Dedifferentiated amniotic fluid mesenchymal stem cell (primary cell): ENCODE measurements around the gene PPP1R9B.
A peak's percentile ranks its signal among the peaks of the same experiment; 100 is the strongest.

ENCODE experiments used
- DNase-seq: peaks from one replicate; pipeline ENCODE4 v3.0.0-alpha.2; 2016; ENCODE audit errors: extremely low spot score

Gene PPP1R9B

DNA sequence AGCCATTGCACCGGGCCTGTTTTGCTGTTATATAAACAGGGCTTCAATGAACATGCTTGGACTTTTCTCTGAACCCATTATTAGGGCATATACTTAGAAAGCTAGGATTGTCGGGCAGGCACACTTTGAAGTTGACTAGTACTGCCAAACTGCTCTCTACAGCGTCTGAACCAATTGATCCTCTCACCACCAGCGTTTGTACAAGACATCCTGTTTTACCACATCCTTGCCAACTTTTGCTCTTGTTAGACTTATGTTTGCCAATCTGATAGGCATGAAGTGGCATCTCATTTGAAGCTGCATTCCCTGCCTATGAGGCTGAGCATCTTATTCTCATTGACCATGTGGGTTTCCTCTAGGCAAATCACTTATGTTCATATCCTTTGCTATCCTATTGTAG, 7.4 kb upstream of the PPP1R9B start:
- DNase-seq: no peak

DNA sequence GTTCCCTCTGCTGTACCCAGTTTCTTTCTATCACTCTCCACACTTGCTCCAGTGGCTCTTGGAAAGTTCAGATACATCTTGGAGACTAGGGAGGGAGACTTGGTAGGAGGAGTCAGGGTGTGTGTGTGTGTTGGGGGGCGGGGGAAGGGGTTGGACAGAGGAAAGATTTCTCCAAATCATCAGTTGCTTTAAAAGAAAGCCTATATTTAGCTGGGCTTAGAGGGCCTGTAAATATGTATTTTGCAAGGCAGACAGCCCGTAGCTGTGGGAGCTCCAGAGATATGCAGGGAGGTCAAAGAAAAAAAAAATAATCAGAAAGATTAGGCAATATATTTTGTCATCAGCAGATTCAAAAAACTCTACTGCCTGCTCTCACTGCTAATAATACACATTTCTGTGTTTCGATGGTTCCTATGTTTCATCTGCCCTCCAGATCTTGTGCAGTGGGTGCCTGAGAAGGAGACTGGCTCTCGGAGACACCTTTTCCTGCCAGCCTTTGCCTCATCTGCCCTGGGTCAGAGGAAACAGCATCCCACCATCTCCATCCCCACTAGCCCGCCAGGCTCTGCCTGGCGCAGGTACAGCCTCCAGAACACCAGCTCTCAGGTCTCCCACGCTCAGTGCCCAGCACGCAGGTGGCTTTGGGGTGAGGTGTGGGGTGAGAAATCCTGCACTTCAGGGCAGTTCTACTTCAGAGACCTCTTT, 4.8 kb upstream of the PPP1R9B start:
- no peak for DNase-seq

DNA sequence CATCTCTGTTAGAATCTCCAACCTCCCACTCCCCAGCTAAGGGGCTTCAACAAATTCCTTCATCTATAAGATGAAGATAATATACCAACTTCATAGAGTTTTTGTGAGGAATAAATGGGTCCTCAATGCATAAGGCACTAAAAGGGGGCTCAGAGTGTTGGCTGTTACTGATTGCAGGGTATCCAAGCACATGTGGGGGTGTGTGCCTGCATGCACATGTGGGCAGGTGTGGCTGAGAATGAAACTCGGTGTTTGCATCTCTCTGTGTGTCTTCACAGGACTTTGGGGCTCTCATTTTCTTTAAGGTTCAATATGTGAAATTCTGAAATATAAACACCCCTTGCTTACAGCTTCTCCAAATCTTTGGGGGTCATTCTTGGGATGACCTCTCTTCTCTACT, 4.1 kb upstream of the PPP1R9B start:
- DNase-seq: no peak

DNA sequence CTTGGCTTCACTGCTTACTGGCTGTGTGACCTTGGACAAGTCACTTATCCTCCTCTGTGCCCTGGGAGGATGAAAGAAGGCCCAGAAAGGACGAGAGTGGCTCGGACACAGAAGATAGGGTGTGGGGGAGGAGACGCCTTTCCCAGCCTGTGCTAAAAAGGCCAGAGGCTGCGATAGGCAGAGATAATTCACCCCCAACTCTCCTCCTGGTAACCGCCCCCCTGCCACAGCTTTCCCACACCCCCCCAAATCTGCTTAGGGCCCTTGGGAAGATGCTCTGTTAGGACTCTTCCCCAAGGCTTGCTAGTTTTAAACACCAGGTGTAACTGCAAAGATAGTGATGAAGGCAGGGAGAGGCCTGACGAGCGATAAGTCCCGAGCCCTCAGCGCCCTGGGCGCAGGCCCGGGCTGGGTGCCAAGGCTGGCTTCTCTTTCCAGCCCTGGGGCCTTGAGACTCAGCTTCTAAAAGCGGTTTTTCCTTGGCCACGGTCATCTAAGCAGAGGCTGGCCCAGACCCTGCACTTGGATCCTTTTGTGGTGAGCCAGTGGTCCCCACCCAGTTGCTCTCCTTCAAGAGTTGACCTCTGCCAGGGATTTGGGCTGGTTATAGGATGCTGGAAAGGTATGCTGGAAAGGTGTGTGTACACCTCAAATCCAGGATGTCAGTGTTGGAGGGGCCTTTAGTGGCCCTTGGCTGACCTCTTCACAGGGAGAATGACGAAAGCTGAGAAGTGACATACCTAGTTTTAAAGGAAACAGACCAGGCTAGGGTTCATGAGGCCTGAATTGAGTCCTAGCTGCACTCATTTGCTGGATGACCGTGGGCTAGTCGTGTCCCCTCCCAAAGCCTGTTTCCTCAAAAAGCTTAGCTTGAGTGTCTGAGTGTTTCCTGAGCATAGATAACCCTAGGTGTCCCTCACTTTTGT, 3.4 kb upstream of the PPP1R9B start:
- DNase-seq: no peak

DNA sequence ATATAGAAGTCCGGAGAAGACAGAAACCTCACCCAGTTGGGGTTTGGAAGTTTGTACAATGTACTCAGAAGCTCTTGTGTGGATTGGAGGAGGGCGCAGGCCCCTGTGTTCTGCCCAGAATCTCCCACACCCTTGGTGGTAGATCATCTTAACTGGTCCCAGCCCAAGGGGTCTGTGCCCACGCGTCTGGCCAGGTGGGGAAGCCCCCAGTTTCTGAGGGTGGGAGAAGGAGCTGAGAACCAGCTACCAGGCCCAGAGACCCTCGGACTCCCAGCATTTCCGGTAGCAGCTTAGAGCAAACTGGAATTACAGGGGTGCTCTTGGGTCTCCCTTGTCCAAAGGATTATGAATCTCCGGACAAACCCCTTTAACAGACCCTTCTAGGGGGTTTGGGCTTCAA, 2.3 kb upstream of the PPP1R9B start:
- no peak for DNase-seq

DNA sequence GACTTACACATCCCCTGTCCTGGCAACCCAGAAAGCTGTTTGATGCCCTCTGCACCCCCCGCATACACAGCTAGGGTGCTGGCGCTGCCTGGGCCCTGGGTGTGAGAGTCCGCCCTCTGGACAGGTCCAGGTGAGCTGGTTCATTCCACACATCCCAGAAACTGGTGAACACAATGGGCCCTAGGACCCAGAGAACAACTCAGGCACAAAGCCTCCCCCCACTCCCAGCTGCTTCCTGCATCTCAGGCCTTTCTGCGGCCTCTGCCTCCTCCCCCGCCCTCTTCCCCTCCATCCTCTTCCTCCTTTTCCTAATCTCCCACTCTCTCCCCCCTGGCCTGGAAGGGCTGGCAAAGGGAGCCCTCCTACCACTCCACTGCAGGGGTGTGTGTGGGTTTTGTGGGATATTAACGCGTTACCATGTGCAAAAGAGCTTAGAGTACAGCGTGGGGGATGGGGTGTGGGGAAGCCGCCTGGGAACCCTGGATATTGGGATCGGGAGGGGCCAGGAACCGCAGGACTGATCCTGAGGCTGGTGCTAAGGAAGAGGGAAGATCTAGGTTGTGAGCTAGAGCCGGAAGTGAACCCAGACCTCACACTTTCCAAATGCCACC, 1.6 kb upstream of the PPP1R9B start:
- peak; percentile 78 for DNase-seq

DNA sequence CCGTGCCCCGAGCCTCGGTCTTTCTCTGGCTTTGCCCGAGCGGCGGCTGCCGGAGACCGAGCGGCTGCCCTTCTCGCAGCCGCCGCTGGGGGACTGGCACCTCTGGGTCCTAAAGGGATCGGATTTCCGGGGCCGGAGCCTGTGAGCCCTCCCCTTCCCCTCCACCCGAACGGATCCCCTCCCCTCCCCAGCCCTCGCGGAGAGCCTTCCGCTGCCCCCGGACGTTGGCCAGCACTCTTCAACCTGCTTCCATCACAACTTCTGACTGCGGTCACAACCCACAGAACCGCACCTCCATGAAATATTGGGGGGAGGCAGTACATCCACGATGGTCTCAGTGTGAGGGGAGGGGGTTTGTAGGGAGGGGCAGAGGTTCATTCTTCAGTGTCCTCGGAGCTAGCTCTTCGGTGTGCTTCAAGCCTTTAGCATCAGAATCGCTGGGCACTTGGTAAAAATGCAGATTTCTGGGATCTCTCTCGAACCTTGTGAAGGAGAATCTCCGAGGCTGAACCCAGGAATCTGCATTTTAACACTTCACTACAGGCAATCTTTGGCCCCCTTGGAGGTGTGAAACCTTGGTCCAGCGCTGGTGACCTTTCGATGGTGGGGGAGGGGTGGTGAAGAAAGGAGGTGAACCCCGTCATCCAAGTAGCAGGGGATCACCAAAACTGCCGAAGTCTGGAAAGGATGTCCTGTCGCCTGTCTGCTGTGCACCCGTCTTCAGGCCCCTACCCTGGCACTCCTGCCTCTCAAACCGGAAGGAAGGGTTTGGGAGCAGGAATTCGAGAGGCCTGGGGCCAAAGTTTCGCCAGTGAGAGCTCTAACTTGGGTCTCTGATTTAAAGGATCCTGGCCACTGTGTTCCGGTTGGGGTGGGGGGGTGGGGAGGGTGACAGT, 812 bp upstream of the PPP1R9B start:
- DNase-seq: peak; percentile 86

- no peak for DNase-seq
Observed at GRCh38 chr17:50149417-50150353, 792 bp downstream of the PPP1R9B start.

GRCh38 chr17:50149091-50149416, 1.4 kb downstream of the PPP1R9B start:
- no peak for DNase-seq

- DNase-seq: no peak
Observed at GRCh38 chr17:50148226-50149090, 2.0 kb downstream of the PPP1R9B start.

DNA sequence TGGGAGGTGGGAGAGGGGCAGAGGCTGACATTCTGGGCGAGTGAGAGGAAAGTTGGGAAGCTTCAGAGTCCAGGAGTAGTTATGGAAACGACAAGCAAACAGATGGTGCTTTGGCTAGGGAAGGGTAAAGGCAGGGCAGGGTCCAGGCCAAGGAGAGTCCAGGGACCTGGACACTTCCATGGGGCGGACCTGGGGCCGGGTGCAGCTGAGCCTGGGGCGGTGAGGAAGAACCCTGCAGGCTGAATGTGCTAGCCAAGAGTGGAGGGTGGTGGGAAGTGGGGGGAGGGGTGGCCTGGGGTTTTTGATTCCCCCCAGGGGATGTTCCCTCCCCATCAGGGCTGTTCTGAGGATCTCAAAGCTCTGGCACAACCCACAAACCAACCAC, 2.6 kb downstream of the PPP1R9B start:
- no peak for DNase-seq

DNA sequence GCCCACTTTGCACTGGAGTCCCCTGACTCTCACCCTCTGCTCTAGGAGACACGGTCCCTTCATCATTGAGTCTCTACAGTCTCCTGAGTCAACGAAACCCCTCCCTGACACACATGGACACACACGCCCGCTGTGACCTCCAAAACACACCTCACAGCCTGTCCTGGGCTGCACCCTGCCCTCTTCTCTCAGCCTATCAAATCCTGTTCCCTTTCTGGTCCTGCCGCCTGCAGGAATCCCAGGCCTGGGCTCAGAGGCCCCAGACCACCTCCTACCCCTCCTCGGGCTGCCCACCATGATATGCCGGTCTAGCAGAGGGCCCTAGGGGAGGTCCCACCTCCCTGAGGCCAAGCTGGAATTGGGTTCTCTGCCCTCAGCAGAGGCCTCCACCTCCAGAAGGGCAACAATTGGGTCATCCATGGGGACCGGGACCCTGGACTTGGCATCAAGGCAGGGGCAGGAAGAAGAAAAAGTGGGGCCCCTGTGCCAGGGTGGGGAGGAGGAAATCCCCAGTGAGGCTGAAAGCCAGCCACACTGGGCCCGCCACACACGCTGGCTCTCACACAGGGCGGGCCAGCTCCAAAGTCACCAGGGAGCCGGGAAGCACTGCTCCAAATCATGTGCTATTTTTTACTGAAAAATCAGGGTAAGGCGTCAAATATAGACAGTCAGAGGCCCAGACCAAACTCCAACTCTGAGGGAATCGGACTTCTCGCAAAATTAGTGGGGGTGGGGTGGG, 3.4 kb downstream of the PPP1R9B start:
- DNase-seq: no peak

- DNase-seq: no peak
Observed at GRCh38 chr17:50146230-50146926, 4.1 kb downstream of the PPP1R9B start.

DNA sequence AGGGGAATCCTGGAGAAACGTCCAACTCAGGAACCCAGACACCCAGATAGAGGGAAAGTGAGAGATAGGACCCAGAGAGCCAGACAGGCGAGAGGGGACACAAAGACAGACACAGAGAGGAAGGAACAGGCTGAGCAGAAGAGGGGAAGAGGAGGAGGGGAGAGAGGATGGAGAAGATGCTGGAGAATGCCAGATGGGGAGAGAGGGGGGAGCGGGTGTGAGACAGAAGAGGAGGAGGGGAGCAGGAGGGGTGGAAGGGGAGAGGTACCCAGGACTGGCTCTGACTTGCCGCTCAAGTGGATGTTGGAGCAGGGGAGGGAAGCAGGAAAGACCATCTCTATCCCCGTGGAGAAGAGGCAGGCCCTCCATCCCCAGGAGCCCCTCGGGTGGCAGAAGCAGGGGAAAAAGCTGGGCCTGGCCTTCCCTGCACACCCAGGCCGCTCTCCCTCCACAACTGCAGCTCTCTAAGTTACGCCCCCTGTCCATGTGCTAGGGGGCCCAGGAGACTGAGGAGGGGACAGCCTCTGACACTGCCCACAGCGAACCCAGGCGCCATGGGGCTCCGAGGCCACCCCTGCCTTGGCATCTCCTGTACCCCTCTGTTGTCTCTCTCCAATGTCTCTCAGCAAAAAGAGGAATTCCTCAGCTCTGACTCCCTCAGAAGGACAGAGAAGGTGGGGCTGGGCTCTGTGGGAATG, 4.8 kb downstream of the PPP1R9B start:
- no peak for DNase-seq

GRCh38 chr17:50144845-50145531, 5.5 kb downstream of the PPP1R9B start:
- no peak for DNase-seq

- DNase-seq: no peak
Observed at GRCh38 chr17:50144355-50144754, 6.1 kb downstream of the PPP1R9B start.
